GM19193 (cell line): ENCODE results near the gene FBXO5.

ENCODE experiments used
- POLR2A ChIP-seq: IDR thresholded peaks from 4 replicates; pipeline ENCODE4 v1.6.1; 2011; ENCODE audit not compliant: insufficient read depth, insufficient read length; ENCODE audit errors: extremely low read depth

Gene FBXO5

GRCh38 chr6:153002613-153003365, 19.9 kb upstream of the FBXO5 start, which contains the start of gene MTRF1L:
Gene MTRF1L, minus strand, starts transcription at chr6:153002709. Its CDS starts 24 bp downstream, at chr6:153002685.
- peak; percentile 64 for TF ChIP-seq POLR2A

- TF ChIP-seq POLR2A = peak; percentile 3
Measured at GRCh38 chr6:153001767-153002612, 19.1 kb upstream of the FBXO5 start.

- TF ChIP-seq POLR2A = no peak
Measured at GRCh38 chr6:153000243-153000642, 17.4 kb upstream of the FBXO5 start.

- no peak for TF ChIP-seq POLR2A
Measured at GRCh38 chr6:152993847-152994246, 11.0 kb upstream of the FBXO5 start.

- TF ChIP-seq POLR2A = no peak
Measured at GRCh38 chr6:152993431-152993830, 10.6 kb upstream of the FBXO5 start.

- no peak for TF ChIP-seq POLR2A
Measured at GRCh38 chr6:152986978-152987377, 4.1 kb upstream of the FBXO5 start.

- no peak for TF ChIP-seq POLR2A
Measured at GRCh38 chr6:152984513-152984872, 1.7 kb upstream of the FBXO5 start.

GRCh38 chr6:152983637-152984512, 1.0 kb upstream of the FBXO5 start:
- TF ChIP-seq POLR2A = peak; percentile 81

GRCh38 chr6:152981989-152982903, 595 bp downstream of the FBXO5 start:
- TF ChIP-seq POLR2A = no peak

- no peak for TF ChIP-seq POLR2A
Measured at GRCh38 chr6:152981219-152981618, 1.6 kb downstream of the FBXO5 start.

GRCh38 chr6:152980656-152981055, 2.2 kb downstream of the FBXO5 start:
- TF ChIP-seq POLR2A = no peak

GRCh38 chr6:152979116-152979515, 3.7 kb downstream of the FBXO5 start:
- TF ChIP-seq POLR2A = no peak

- no peak for TF ChIP-seq POLR2A
Measured at GRCh38 chr6:152978058-152978457, 4.8 kb downstream of the FBXO5 start.

- no peak for TF ChIP-seq POLR2A
Measured at GRCh38 chr6:152977556-152977955, 5.3 kb downstream of the FBXO5 start.

GRCh38 chr6:152976749-152977148, 6.1 kb downstream of the FBXO5 start:
- no peak for TF ChIP-seq POLR2A
